GM23338 (cell line): Measurements from ENCODE around the gene ZNF678. TPM values are rescaled to one million over a fixed set of nuclear protein-coding genes. Genes with fewer than 3 reads are reported as not detected.

ENCODE experiments used
- ATAC-seq: fragments of 200-7000 bp; cut with Tn5 transposase; 3 replicates; pipeline ENCODE4 v1.9.1; 2020
- DNase-seq: peaks from one replicate; pipeline ENCODE4 v3.0.0-alpha.2; 2015; ENCODE audit warnings: low spot score
- H2AFZ ChIP-seq: fragments of 200-600 bp; sonication (generic); 2 replicates; pipeline ENCODE4 v1.8.0; 2016; ENCODE audit warnings: antibody characterized with exemption, mild to moderate bottlenecking, moderate library complexity
- H3F3A ChIP-seq: fragments of 200-600 bp; sonication (generic); replicated peaks from 2 replicates; pipeline ENCODE4 v1.8.0; 2017; ENCODE audit warnings: antibody characterized with exemption, mixed run types, low read depth
- H3K27ac ChIP-seq: fragments of 200-600 bp; sonication (generic); 2 replicates; pipeline ENCODE4 v1.6.1; 2016; ENCODE audit warnings: low read depth
- H3K27me3 ChIP-seq: fragments of 200-600 bp; sonication (generic); 2 replicates; pipeline ENCODE4 v1.8.0; 2016; ENCODE audit warnings: mild to moderate bottlenecking, mixed run types, moderate library complexity; ENCODE audit not compliant: insufficient read depth
- H3K36me3 ChIP-seq: fragments of 200-600 bp; sonication (generic); 2 replicates; pipeline ENCODE4 v1.8.0; 2016; ENCODE audit warnings: mild to moderate bottlenecking; ENCODE audit not compliant: insufficient read depth
- H3K4me1 ChIP-seq: fragments of 200-600 bp; sonication (generic); 2 replicates; pipeline ENCODE4 v1.8.0; 2016; ENCODE audit warnings: mild to moderate bottlenecking, moderate library complexity; ENCODE audit not compliant: insufficient read depth
- H3K4me2 ChIP-seq: fragments of 200-600 bp; sonication (generic); 2 replicates; pipeline ENCODE4 v1.7.1; 2017; ENCODE audit warnings: mixed run types
- H3K4me3 ChIP-seq: fragments of 200-600 bp; sonication (generic); 2 replicates; pipeline ENCODE4 v1.6.1; 2016; ENCODE audit warnings: mixed run types
- H3K79me2 ChIP-seq: fragments of 200-600 bp; sonication (generic); replicated peaks from 2 replicates; pipeline ENCODE4 v1.8.0; 2017; ENCODE audit warnings: mild to moderate bottlenecking; ENCODE audit not compliant: insufficient read depth
- H3K9me2 ChIP-seq: fragments of 200-600 bp; sonication (generic); 2 replicates; pipeline ENCODE4 v1.8.0; 2017; ENCODE audit not compliant: insufficient read depth
- H4K20me1 ChIP-seq: fragments of 200-600 bp; sonication (generic); replicated peaks from 2 replicates; pipeline ENCODE4 v1.8.0; 2017; ENCODE audit warnings: mild to moderate bottlenecking; ENCODE audit not compliant: insufficient read depth
- H3K27ac Mint-ChIP-seq: 2 replicates; pipeline ENCODE4 v1.8.0; 2020; ENCODE audit warnings: inconsistent platforms, mild to moderate bottlenecking, moderate library complexity, mixed read lengths
- H3K27me3 Mint-ChIP-seq: 3 replicates; pipeline ENCODE4 v1.8.0; 2022; ENCODE audit warnings: low read depth, mild to moderate bottlenecking, moderate library complexity, mixed read lengths, inconsistent platforms; ENCODE audit not compliant: insufficient read depth, poor library complexity
- H3K36me3 Mint-ChIP-seq: 3 replicates; pipeline ENCODE4 v1.8.0; 2021; ENCODE audit warnings: low read depth, mild to moderate bottlenecking, inconsistent platforms, moderate library complexity, mixed read lengths
- H3K4me1 Mint-ChIP-seq: 3 replicates; pipeline ENCODE4 v1.8.0; 2020; ENCODE audit warnings: mild to moderate bottlenecking, inconsistent platforms, mixed read lengths
- H3K4me3 Mint-ChIP-seq: 3 replicates; pipeline ENCODE4 v1.8.0; 2021; ENCODE audit warnings: moderate library complexity, mild to moderate bottlenecking, inconsistent platforms, mixed read lengths
- H3K9me3 Mint-ChIP-seq: 3 replicates; pipeline ENCODE4 v1.8.0; 2020; ENCODE audit warnings: moderate library complexity, mild to moderate bottlenecking, inconsistent platforms, mixed read lengths
- CREB1 ChIP-seq: fragments of 250-450 bp; sonication (Bioruptor Pico); IDR thresholded peaks from 2 replicates; pipeline ENCODE4 v1.5.0; 2020; ENCODE audit warnings: low read depth, mild to moderate bottlenecking, moderate library complexity
- ETS1 ChIP-seq: IDR thresholded peaks from 2 replicates; pipeline ENCODE4 v1.6.1; 2016; ENCODE audit warnings: antibody characterized with exemption
- EZH2 ChIP-seq: fragments of 200-600 bp; sonication (generic); IDR thresholded peaks from one replicate; pipeline ENCODE4 v1.8.0; 2017; ENCODE audit warnings: antibody characterized with exemption, mild to moderate bottlenecking, low read depth; ENCODE audit not compliant: unreplicated experiment
- EZH2phosphoT487 ChIP-seq: fragments of 200-600 bp; sonication (generic); IDR thresholded peaks from one replicate; pipeline ENCODE4 v1.8.1; 2018; ENCODE audit warnings: antibody characterized with exemption; ENCODE audit not compliant: unreplicated experiment
- JUNB ChIP-seq: IDR thresholded peaks from one replicate; pipeline ENCODE4 v1.6.1; 2016; ENCODE audit warnings: antibody characterized with exemption; ENCODE audit not compliant: unreplicated experiment
- NANOG ChIP-seq: IDR thresholded peaks from 2 replicates; pipeline ENCODE4 v1.6.1; 2016; ENCODE audit warnings: antibody characterized with exemption, borderline replicate concordance
- POLR2AphosphoS5 ChIP-seq: IDR thresholded peaks from 2 replicates; pipeline ENCODE4 v1.6.1; 2016; ENCODE audit warnings: antibody characterized with exemption, low read depth
- REST ChIP-seq: IDR thresholded peaks from one replicate; pipeline ENCODE4 v1.6.1; 2018; ENCODE audit warnings: antibody characterized with exemption; ENCODE audit not compliant: unreplicated experiment
- STAT1 ChIP-seq: IDR thresholded peaks from one replicate; pipeline ENCODE4 v1.6.1; 2016; ENCODE audit warnings: antibody characterized with exemption; ENCODE audit not compliant: unreplicated experiment
- ZNF331 ChIP-seq: fragments of 250-450 bp; sonication (Bioruptor Pico); IDR thresholded peaks from 2 replicates; pipeline ENCODE4 v1.5.0; 2020; ENCODE audit warnings: low read depth, mild to moderate bottlenecking, moderate library complexity
- polyA plus RNA-seq: library from polyadenylated mRNA; unstranded; fragments of >200 nt; fragmentation: Nextera tagmentation; extraction: Ambion mirVana; gene quantifications from 2 replicates; pipeline ENCODE4 v1.2.1, GENCODE V29; 2016
- total RNA-seq: library from RNA; depleted of rRNA; stranded (reverse); fragments of >200 nt; shearing (Covaris generic); gene quantifications from 2 replicates; pipeline ENCODE4 v1.2.3, GENCODE V29; 2014
- TF ChIP-seq, protein P1 (sequence below), 2 experiments: fragments of 200-600 bp in 1 of 2; sonication (generic) in 1 of 2; conservative IDR thresholded peaks; 2 replicates each; pipeline versions ENCODE4 v1.5.1 to v1.6.1; 2016 to 2017; ENCODE audit warnings: antibody characterized with exemption in 2 of 2, low read depth in 2 of 2, mild to moderate bottlenecking in 2 of 2, moderate library complexity in 1 of 2
- TF ChIP-seq, protein P2 (sequence below): fragments of 250-450 bp; sonication (Bioruptor Pico); IDR thresholded peaks from 2 replicates; pipeline ENCODE4 v1.5.0; 2020; ENCODE audit warnings: mild to moderate bottlenecking, moderate library complexity

ZNF678 gene
- total and polyA plus RNA-seq, 2 experiments from 2014 or later: 8.6 to 60.0 TPM

- H3K27me3 Mint-ChIP-seq: no peaks in the 10 kb centered on the region
- Histone ChIP-seq H3K4me1 (peaks cover 14% of the 10 kb centered on the region), H3K36me3 (no peaks in the 10 kb centered on the region), H2AFZ (no peak overlapping the region), H4K20me1 (no peaks in the 10 kb centered on the region), H3K4me2 (no peak overlapping the region), H3K27me3 (no peaks in the 10 kb centered on the region), H3K27ac (no peak overlapping the region), H3K79me2 (peaks cover 82% of the 10 kb centered on the region), H3K9me2 (no peaks in the 10 kb centered on the region), H3F3A (no peaks in the 10 kb centered on the region), H3K4me3 (no peak overlapping the region)
- ATAC-seq (no peak), DNase-seq (no peak)
- peaks cover 45% of the 10 kb centered on the region; the same call in 2 of the 3 replicates for H3K36me3 Mint-ChIP-seq
- H3K4me3 Mint-ChIP-seq: no peak overlapping the region
- no peak overlapping the region for H3K27ac Mint-ChIP-seq
- peaks cover 6% of the 10 kb centered on the region; the same call in 2 of the 3 replicates for H3K4me1 Mint-ChIP-seq
- peaks cover 18% of the 10 kb centered on the region for H3K9me3 Mint-ChIP-seq
- TF ChIP-seq POLR2AphosphoS5 (no peak), EZH2phosphoT487 (no peak), STAT1 (no peak), EZH2 (no peak), JUNB (no peak), REST (no peak), NANOG (no peak), CREB1 (CRISPR knock-in tag) (no peak), ZNF331 (CRISPR knock-in tag) (no peak), ETS1 (no peak)
- TF ChIP-seq, protein P1, sequence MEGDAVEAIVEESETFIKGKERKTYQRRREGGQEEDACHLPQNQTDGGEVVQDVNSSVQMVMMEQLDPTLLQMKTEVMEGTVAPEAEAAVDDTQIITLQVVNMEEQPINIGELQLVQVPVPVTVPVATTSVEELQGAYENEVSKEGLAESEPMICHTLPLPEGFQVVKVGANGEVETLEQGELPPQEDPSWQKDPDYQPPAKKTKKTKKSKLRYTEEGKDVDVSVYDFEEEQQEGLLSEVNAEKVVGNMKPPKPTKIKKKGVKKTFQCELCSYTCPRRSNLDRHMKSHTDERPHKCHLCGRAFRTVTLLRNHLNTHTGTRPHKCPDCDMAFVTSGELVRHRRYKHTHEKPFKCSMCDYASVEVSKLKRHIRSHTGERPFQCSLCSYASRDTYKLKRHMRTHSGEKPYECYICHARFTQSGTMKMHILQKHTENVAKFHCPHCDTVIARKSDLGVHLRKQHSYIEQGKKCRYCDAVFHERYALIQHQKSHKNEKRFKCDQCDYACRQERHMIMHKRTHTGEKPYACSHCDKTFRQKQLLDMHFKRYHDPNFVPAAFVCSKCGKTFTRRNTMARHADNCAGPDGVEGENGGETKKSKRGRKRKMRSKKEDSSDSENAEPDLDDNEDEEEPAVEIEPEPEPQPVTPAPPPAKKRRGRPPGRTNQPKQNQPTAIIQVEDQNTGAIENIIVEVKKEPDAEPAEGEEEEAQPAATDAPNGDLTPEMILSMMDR (conservative IDR thresholded peaks at IDR 0.05; ENCODE audit: low read depth in 2 of 2): no peak
- TF ChIP-seq, protein P2, sequence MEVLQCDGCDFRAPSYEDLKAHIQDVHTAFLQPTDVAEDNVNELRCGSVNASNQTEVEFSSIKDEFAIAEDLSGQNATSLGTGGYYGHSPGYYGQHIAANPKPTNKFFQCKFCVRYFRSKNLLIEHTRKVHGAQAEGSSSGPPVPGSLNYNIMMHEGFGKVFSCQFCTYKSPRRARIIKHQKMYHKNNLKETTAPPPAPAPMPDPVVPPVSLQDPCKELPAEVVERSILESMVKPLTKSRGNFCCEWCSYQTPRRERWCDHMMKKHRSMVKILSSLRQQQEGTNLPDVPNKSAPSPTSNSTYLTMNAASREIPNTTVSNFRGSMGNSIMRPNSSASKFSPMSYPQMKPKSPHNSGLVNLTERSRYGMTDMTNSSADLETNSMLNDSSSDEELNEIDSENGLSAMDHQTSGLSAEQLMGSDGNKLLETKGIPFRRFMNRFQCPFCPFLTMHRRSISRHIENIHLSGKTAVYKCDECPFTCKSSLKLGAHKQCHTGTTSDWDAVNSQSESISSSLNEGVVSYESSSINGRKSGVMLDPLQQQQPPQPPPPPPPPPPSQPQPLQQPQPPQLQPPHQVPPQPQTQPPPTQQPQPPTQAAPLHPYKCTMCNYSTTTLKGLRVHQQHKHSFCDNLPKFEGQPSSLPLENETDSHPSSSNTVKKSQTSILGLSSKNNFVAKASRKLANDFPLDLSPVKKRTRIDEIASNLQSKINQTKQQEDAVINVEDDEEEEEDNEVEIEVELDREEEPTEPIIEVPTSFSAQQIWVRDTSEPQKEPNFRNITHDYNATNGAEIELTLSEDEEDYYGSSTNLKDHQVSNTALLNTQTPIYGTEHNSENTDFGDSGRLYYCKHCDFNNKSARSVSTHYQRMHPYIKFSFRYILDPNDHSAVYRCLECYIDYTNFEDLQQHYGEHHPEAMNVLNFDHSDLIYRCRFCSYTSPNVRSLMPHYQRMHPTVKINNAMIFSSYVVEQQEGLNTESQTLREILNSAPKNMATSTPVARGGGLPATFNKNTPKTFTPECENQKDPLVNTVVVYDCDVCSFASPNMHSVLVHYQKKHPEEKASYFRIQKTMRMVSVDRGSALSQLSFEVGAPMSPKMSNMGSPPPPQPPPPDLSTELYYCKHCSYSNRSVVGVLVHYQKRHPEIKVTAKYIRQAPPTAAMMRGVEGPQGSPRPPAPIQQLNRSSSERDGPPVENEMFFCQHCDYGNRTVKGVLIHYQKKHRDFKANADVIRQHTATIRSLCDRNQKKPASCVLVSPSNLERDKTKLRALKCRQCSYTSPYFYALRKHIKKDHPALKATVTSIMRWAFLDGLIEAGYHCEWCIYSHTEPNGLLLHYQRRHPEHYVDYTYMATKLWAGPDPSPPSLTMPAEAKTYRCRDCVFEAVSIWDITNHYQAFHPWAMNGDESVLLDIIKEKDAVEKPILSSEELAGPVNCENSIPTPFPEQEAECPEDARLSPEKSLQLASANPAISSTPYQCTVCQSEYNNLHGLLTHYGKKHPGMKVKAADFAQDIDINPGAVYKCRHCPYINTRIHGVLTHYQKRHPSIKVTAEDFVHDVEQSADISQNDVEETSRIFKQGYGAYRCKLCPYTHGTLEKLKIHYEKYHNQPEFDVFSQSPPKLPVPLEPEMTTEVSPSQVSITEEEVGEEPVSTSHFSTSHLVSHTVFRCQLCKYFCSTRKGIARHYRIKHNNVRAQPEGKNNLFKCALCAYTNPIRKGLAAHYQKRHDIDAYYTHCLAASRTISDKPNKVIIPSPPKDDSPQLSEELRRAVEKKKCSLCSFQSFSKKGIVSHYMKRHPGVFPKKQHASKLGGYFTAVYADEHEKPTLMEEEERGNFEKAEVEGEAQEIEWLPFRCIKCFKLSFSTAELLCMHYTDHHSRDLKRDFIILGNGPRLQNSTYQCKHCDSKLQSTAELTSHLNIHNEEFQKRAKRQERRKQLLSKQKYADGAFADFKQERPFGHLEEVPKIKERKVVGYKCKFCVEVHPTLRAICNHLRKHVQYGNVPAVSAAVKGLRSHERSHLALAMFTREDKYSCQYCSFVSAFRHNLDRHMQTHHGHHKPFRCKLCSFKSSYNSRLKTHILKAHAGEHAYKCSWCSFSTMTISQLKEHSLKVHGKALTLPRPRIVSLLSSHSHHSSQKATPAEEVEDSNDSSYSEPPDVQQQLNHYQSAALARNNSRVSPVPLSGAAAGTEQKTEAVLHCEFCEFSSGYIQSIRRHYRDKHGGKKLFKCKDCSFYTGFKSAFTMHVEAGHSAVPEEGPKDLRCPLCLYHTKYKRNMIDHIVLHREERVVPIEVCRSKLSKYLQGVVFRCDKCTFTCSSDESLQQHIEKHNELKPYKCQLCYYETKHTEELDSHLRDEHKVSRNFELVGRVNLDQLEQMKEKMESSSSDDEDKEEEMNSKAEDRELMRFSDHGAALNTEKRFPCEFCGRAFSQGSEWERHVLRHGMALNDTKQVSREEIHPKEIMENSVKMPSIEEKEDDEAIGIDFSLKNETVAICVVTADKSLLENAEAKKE (CRISPR knock-in tag): no peak
Observed at GRCh38 chr1:227603327-227603726, 40.0 kb downstream of the ZNF678 start.
